Fibroblast of lung (primary cell): ENCODE results near the gene C11orf68. TPM values are rescaled to one million over a fixed set of nuclear protein-coding genes. Genes with fewer than 3 reads are reported as not detected.

Experiments
- DNase-seq, 2 donors: peaks; one replicate each; pipeline versions ENCODE4 v3.0.0 to v3.0.0-alpha.2; 2010; ENCODE audit warnings: low read depth in 2 of 2
- H2AFZ ChIP-seq: 2 replicates; pipeline ENCODE4 v1.5.1; 2012; ENCODE audit warnings: low read length, control low read depth, inconsistent platforms
- H3K27ac ChIP-seq: 2 replicates; pipeline ENCODE4 v1.5.1; 2011; ENCODE audit warnings: low read length, control low read depth; ENCODE audit not compliant: insufficient read depth
- H3K27me3 ChIP-seq: 2 replicates; pipeline ENCODE4 v1.5.1; 2011; ENCODE audit warnings: mild to moderate bottlenecking, low read length; ENCODE audit not compliant: control insufficient read depth, insufficient read depth
- H3K36me3 ChIP-seq: 2 replicates; pipeline ENCODE4 v1.5.1; 2011; ENCODE audit warnings: low read length; ENCODE audit not compliant: control insufficient read depth, insufficient read depth
- H3K4me1 ChIP-seq: 2 replicates; pipeline ENCODE4 v1.5.1; 2011; ENCODE audit warnings: low read length; ENCODE audit not compliant: control insufficient read depth, insufficient read depth; ENCODE audit errors: extremely low read depth
- H3K4me2 ChIP-seq: 2 replicates; pipeline ENCODE4 v1.5.1; 2011; ENCODE audit warnings: low read length, control low read depth; ENCODE audit not compliant: insufficient read depth; ENCODE audit errors: extremely low read depth
- H3K4me3 ChIP-seq, 4 experiments: fragments of 200-600 bp in 1 of 4; sonication (generic) in 1 of 4; replicated peaks in 1 of 4; 2 replicates each; pipeline ENCODE4 v1.5.1; 2011 to 2016; ENCODE audit warnings: low read length in 4 of 4, low read depth in 3 of 4, mild to moderate bottlenecking in 3 of 4, control low read depth in 2 of 4, inconsistent platforms in 1 of 4, mixed read lengths in 1 of 4; ENCODE audit not compliant: insufficient read depth in 1 of 4; ENCODE audit errors: control extremely low read depth in 1 of 4
- H3K79me2 ChIP-seq: 2 replicates; pipeline ENCODE4 v1.5.1; 2012; ENCODE audit warnings: mild to moderate bottlenecking, low read length, inconsistent platforms; ENCODE audit not compliant: control insufficient read depth, insufficient read depth
- H3K9ac ChIP-seq: 2 replicates; pipeline ENCODE4 v1.5.1; 2011; ENCODE audit warnings: mild to moderate bottlenecking, low read length, control low read depth; ENCODE audit not compliant: insufficient read depth
- H3K9me3 ChIP-seq: 2 replicates; pipeline ENCODE4 v1.5.1; 2012; ENCODE audit warnings: low read depth, low read length; ENCODE audit not compliant: control insufficient read depth, insufficient read depth
- H4K20me1 ChIP-seq: 2 replicates; pipeline ENCODE4 v1.5.1; 2011; ENCODE audit warnings: low read length; ENCODE audit not compliant: control insufficient read depth, insufficient read depth; ENCODE audit errors: extremely low read depth
- EZH2 ChIP-seq: IDR thresholded peaks from 2 replicates; pipeline ENCODE4 v1.5.1; 2012; ENCODE audit warnings: low read length, control low read depth, mild to moderate bottlenecking; ENCODE audit errors: missing control alignments
- polyA plus RNA-seq, 2 donors: library from polyadenylated mRNA; depleted of rRNA in 1 of 2; stranded (reverse) in 1 of 2; unstranded in 1 of 2; fragments of >200 nt; gene quantifications; 2 replicates each; pipeline ENCODE4 v1.2.1, GENCODE V29; 2011 to 2012; ENCODE audit warnings: missing spikeins in 1 of 2
- total RNA-seq: library from RNA; depleted of rRNA; stranded (reverse); fragments of >200 nt; gene quantifications from 2 replicates; pipeline ENCODE4 v1.2.1, GENCODE V29; 2014
- TF ChIP-seq, protein P1 (sequence below), 2 donors: IDR thresholded peaks in 1 of 2; conservative IDR thresholded peaks in 1 of 2; 1 replicate in 1 of 2; 2 replicates in 1 of 2; pipeline ENCODE4 v1.5.1; 2011 to 2012; ENCODE audit warnings: low read length in 2 of 2, control low read depth in 1 of 2, inconsistent platforms in 1 of 2, low read depth in 1 of 2, mild to moderate bottlenecking in 1 of 2

Gene C11orf68
- total and polyA plus RNA-seq, 2 donors (not counting 1 experiment from before 2014, with no cell fraction given): 26.6 to 27.6 TPM

DNA sequence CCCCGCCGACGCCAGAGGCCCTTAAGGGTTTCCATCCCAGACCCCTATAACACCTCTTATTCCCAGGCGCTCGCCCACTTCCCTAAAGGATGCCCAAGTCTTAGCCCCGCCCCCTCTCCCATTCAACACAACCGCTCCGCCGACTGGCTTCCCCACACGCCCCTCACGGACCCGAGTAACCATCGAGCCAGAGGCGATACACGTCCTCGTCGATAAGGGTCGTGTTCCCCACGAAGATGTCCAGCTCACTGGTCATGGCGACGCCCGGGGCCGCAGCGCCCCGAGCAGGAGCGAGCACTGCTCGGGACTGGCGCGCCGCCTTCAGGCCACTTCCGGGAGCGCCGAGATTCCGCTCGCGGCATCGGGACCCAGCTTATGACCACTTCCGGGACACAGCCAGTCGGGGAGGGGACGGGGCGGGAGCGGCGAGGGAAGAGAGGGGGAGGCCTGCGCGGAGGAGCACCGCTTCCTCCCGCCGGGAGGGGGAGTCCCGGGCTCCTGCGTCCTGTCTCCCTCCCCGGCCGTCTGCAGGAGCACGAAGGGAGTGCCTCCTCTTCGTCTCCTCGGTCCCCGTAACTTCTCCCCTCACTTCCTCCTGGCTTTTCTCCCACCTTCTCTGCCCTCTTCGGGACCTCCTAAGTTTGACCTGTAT is 30.6 kb downstream of the C11orf68 start, which contains the start of gene FIBP:
Gene FIBP, minus strand, starts transcription at position 309 of the 652 bp plus-strand sequence. Its CDS starts 53 bp downstream, at position 256.
- H2AFZ ChIP-seq: peak within 1 kb of the TSS; percentile 79
- H3K4me1 ChIP-seq: peaks cover 17% of the 10 kb centered on the region
- no peaks in the 10 kb centered on the region for H3K9me3 ChIP-seq
- H3K79me2 ChIP-seq: peaks cover 52% of the 10 kb centered on the region
- peak within 1 kb of the TSS; percentile 65 for H3K9ac ChIP-seq
- peak within 1 kb of the TSS; percentile 98 for H3K27ac ChIP-seq
- H3K4me2 ChIP-seq: peak within 1 kb of the TSS; percentile 96
- no peaks in the 10 kb centered on the region for H4K20me1 ChIP-seq
- no peak for TF ChIP-seq EZH2
- TF ChIP-seq, protein P1, sequence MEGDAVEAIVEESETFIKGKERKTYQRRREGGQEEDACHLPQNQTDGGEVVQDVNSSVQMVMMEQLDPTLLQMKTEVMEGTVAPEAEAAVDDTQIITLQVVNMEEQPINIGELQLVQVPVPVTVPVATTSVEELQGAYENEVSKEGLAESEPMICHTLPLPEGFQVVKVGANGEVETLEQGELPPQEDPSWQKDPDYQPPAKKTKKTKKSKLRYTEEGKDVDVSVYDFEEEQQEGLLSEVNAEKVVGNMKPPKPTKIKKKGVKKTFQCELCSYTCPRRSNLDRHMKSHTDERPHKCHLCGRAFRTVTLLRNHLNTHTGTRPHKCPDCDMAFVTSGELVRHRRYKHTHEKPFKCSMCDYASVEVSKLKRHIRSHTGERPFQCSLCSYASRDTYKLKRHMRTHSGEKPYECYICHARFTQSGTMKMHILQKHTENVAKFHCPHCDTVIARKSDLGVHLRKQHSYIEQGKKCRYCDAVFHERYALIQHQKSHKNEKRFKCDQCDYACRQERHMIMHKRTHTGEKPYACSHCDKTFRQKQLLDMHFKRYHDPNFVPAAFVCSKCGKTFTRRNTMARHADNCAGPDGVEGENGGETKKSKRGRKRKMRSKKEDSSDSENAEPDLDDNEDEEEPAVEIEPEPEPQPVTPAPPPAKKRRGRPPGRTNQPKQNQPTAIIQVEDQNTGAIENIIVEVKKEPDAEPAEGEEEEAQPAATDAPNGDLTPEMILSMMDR (conservative IDR thresholded peaks at IDR 0.05 in 1 of 2, IDR thresholded peaks at IDR 0.05 in 1 of 2; ENCODE audit: low read depth in 1 of 2, low read length in 2 of 2): peak; percentile 58 to 62
- H3K4me3 ChIP-seq: peak within 1 kb of the TSS; percentile 49 to 85 (median 68)
- DNase-seq: peak; percentile 96 to 97
- H3K27me3 ChIP-seq: no peaks in the 10 kb centered on the region
- peaks cover 34% of the 10 kb centered on the region for H3K36me3 ChIP-seq

DNA sequence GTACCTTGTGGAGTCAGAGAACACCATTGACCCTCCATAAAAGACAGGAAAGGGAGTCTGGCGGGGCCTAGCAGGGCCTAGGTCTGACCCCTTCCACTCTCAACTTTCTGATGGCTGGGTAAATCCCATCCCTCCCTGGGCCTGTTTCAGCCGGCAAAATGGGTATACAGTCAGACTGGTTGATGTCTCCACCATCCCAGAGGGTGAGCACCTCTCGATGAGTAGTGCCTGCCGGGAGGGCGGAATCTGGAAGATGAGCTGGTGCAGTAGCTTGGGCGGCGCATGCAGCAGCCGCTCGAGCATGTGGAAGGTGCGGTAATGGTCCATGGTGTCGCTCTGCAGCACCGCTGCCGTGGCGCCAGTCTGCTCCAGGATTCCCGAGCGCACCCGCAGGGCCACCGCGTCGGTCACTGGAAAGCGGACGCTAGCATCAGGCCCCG is 31.1 kb downstream of the C11orf68 start:
- TF ChIP-seq, protein P1 (conservative IDR thresholded peaks at IDR 0.05 in 1 of 2, IDR thresholded peaks at IDR 0.05 in 1 of 2; ENCODE audit: low read depth in 1 of 2, low read length in 2 of 2): no peak
- no peak for TF ChIP-seq EZH2
- peaks cover 15% of the 10 kb centered on the region for H3K4me1 ChIP-seq
- H4K20me1 ChIP-seq: no peaks in the 10 kb centered on the region
- peak overlapping the region; percentile 65 for H3K9ac ChIP-seq
- H2AFZ ChIP-seq: no peak overlapping the region
- H3K36me3 ChIP-seq: peaks cover 35% of the 10 kb centered on the region
- no peaks in the 10 kb centered on the region for H3K27me3 ChIP-seq
- H3K9me3 ChIP-seq: no peaks in the 10 kb centered on the region
- H3K27ac ChIP-seq: peak overlapping the region; percentile 98
- H3K79me2 ChIP-seq: peaks cover 47% of the 10 kb centered on the region
- peak overlapping the region; percentile 49 to 85 (median 64) for H3K4me3 ChIP-seq
- DNase-seq: no peak
- peak overlapping the region; percentile 96 for H3K4me2 ChIP-seq

DNA sequence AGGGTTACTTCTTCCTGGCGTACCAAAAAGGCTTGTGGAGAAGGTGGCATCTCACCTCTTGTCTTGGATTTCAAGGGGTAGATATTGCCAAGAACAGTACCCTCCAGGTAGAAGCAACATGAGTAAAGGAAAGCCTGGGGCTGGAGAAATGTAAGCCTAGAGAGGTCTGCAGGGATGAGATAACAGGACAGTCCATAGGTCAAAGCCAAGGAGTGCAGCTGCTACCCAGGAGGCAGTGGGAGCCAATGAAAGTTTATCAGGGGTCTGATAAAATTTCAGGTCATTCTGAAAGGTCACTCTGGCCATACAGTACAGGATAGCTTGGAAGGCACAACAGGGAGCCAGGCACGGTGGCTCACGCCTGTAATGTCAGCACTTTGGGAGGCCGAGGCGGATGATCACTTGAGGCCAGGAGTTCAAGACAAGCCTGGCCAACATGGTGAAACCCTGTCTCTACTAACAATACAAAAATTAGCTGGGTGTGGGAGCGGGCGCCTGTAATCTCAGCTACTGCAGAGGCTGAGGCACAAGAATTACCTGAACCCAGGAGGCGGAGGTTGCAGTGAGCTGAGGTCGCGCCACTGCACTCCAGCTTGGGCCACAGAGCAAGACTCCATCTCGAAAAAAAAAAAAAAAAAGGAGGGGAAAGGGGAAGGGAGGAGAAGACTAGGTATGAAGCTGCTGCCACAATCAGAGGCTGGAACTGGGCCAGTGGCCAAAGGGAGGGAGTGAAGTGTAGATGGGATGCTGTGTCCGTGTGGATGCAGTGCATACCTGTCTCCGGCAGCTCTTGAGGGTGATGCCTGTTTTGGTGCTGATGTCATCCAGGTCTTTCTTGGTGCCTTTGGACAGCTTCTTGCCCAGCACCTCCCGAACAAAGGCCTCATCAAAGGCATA is 31.8 kb downstream of the C11orf68 start:
- DNase-seq: no peak
- TF ChIP-seq EZH2: no peak
- TF ChIP-seq, protein P1 (conservative IDR thresholded peaks at IDR 0.05 in 1 of 2, IDR thresholded peaks at IDR 0.05 in 1 of 2; ENCODE audit: low read depth in 1 of 2, low read length in 2 of 2): no peak
- H2AFZ ChIP-seq: no peak overlapping the region
- peaks cover 38% of the 10 kb centered on the region for H3K36me3 ChIP-seq
- H3K4me3 ChIP-seq: peak overlapping the region; percentile 49 to 85 (median 64)
- peak overlapping the region; percentile 96 for H3K4me2 ChIP-seq
- H3K9me3 ChIP-seq: no peaks in the 10 kb centered on the region
- H3K27ac ChIP-seq: peak overlapping the region; percentile 98
- H3K9ac ChIP-seq: peak overlapping the region; percentile 65
- H3K79me2 ChIP-seq: peaks cover 40% of the 10 kb centered on the region
- H3K4me1 ChIP-seq: peaks cover 14% of the 10 kb centered on the region
- H4K20me1 ChIP-seq: no peaks in the 10 kb centered on the region
- H3K27me3 ChIP-seq: no peaks in the 10 kb centered on the region
